HCT116 (cell line): ENCODE results near the gene POLR3GL.

ENCODE experiments used
- CEBPB ChIP-seq: IDR thresholded peaks from 2 replicates; pipeline ENCODE4 v1.6.1; 2012; ENCODE audit warnings: low read depth
- YY1 ChIP-seq: IDR thresholded peaks from 2 replicates; pipeline ENCODE4 v1.6.1; 2011; ENCODE audit warnings: low read length, low read depth, moderate library complexity, mild to moderate bottlenecking; ENCODE audit not compliant: insufficient replicate concordance; ENCODE audit errors: extremely low read depth

GRCh38 chr1:145978471-145978853 lies 14.0 kb downstream of the POLR3GL start:
- TF ChIP-seq CEBPB (no peak), YY1 (no peak)
